ENCODE measurements around the gene CHDH.

Gene CHDH

DNA sequence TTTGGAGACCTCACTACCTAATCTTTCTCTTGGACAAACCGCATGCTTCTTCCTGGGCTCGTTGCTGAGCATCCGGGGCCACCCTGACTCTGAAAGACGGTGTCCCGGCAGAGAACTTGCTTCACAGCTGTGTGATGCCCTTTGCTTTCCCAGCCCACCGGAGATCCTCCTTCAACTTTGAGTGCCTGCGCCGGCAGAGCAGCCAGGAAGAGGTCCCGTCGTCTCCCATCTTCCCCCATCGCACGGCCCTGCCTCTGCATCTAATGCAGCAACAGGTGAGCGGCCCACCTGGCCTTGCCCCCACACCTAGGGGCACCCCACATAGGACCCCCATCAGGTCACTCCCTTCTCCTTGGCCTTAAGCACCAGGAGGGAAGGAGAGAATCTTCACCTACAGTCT lies 37.7 kb downstream of the CHDH start:
- no peak for DNase-seq (ENCODE audit: low spot score)

DNA sequence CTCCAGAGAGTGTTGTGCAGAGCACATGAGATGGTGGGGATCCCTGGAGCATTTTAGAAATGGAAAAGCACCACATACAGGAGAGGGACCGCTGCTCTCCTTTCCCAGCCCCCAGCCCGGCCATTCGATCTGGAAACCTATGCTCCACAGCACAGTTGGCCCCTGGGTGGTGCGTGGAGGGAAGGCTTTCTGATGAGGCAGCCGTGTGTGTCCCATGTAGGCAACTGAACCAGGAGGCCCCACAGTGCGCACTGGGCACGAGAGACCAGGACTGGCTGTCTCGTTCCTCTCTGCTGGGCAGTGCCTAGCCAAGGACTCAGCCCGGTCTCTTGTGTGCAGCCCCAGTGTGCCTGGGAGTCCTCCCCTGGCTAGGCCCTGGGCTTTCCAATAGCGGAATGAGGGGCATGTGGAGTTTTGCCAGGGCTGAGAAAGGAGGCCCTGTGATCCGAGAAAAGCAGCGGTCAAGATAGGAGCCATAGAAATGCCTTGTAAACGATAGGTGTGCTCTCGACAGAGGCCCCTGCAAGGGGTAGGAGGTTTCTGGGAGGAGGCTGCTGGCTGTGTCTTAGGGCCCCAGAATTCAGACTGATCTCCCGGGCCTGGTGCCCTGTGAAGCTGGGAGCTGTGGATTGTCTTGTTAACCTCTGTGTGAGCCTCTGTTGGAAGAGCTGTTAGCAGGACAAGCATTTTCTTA lies 39.0 kb downstream of the CHDH start:
- DNase-seq (ENCODE audit: low spot score) = no peak

DNA sequence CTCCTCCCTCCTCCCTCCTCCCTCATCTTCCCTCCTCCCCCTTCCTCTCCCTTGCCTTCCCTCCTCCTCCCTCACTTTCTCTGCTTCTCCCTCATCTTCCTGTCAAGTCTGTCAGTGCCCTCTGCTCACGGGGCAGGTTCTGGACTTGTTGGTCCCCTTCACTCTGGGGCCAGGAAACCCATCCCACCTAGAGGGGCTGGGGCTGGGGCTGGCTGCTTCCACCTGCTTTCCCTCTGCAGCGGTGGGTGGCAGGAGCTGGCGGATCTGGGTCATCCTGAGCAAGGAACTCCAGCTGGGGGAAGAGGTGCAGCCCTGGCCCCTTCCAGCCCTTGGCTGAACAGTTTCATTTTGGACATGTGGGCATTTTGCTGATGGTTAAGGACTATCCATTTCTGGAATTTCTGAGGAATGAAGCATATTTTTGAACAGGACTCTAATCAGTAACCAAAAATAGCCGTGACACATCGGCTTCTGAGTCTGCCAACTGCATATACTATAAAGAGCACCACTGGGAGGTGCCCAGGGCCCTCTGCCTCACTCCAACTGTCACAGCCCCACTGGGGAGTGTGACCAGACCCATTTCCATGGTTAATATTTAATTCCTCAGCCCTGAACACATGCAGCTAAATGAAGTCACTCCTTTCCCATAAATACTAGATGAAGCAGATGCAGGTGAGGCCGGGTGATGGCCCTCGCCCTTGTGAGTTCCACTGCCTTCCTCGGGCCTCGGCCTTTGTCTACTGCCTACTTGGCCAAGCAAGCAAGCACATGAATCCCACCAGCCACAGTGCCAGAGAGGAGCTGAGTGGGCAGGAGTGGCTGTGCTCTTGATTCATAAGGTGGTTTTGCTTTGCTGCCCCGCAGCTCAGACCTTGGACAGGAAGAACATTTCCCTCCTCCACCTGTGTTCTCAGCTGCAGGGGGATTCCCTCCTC lies 39.8 kb downstream of the CHDH start:
- no peak for DNase-seq (ENCODE audit: low spot score)

DNA sequence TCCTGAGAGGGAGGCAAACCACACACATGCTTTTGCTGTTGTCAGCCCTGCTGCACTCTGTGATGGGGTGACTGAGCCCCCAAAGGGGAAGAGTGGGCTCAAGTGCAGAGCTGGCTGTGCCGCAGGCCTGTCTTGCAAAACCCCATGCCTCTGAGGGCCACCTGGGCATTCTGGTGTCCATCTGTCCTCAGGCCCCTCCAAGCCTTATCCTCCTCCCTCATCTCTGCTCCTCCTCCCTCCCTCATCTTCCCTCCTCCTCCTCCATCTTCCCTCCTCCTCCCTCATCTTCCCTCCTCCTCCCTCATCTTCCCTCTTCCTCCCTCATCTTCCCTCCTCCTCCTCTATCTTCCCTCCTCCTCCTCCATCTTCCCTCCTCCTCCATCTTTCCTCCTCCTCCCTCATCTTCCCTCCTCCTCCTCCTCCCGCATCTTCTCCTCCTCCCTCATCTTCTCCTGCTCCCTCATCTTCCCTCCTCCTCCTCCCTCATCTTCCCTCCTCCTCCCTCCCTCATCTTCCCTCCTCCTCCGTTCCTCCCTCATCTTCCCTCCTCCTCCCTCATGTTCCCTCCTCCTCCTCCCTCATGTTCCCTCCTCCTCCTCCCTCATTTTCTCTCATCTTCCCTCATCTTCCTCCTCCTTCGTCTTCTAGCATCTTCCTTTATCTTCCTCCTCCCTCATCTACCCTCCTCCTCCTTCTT lies 40.6 kb downstream of the CHDH start:
- no peak for DNase-seq (ENCODE audit: low spot score)

DNA sequence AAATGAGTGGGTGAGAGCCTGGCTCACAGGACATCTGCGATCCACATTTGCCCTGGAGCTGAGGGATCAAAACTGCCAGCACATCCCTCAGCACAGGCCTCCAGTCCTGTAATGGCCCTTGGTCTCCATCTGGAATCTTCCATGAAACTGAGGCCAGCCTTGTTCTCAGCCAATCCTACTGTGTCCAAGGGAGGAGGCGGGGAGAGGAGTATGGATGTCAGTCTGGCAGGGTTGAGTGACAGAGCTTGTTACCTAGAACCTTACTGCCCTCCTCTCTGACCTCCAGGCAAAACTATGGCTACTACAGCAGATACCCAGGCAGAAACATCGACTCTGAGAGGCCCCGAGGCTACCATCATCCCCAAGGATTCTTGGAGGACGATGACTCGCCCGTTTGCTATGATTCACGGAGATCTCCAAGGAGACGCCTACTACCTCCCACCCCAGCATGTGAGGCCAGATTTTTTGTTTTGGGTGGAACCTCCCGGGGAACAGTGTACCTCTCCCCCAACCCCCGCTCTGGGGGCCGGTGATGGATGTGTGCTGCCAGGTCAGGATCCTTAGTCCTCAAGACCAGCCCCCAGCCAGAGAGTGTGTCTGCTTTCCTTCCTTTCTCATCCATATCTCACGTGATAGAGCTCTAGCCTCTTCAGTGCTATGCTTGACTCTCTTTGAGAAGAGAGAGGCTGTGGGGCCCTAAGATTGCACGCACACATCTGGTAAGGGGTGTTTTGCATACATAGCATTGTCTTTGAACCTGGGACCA lies 41.3 kb downstream of the CHDH start:
- no peak for DNase-seq (ENCODE audit: low spot score)

DNA sequence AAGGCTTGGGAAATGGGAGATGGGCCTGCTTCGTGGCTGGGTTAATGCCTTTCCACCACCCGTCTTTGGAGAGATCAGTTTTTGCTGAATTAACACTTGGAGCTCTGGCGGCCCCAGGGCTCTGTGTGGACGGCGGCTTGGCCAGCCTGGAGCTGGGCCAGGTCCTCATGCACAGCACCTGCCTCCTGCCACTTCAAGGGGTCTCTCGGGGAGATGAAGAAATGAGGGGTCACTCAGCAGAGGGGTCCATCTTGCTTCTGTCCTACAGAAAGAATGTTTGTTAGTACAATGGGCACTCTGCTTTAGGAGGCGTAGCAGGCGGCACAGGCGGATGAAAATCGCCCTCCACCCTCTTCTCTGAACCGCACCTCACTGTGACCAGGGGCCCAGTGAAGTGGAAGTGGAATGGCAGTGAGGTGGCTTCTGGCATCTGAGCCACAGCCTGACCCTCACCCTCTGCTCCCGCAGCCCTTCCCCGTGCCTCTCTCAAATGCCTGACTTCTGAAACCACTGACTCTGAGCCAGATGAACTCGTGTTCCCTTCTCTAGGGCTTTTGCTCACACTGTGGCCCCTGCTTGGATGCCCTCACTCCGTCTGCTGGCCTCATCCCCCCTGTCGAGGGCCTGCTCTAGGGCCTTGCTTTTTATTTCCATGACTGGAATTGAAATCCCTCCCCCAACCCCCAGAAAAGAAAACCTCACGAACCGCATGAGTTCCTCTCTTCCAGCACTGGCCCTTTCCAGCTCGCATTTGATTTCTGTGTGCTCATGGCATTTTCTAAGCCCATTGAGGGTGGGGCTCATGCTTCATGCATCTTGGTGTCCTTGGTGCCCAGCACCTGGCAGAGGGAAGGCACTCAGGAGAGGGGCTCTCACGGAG lies 42.2 kb downstream of the CHDH start:
- no peak for DNase-seq (ENCODE audit: low spot score)

DNA sequence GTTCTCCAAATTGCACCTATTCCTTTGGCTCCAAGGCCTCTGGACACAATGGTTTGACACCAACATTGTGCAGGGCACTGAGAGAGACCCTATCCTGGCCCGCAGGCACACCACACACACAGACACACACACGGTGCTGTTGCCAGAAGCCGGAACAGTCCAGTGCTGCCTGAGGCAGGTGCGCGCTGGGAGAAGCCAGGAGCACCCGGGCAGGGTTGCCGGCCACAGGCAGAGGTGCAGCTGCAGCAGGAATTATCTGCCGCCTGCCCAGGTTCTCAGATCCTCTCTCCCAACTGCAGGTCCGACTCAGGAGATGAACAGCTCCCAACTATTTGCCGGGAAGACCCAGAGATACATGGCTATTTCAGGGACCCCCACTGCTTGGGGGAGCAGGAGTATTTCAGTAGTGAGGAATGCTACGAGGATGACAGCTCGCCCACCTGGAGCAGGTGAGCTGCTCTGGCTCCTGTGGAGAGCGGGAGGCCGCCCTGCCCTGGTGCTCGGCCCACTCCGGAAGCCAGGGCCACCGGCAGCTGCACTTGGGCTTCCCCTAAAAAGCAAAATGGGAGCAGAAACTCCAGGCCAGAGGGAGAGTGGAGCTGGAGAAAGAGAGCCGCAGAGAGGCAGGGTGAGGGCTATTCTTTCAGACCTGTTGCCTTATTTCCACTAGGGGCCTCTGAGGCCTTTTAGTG lies 42.9 kb downstream of the CHDH start:
- no peak for DNase-seq (ENCODE audit: low spot score)

DNA sequence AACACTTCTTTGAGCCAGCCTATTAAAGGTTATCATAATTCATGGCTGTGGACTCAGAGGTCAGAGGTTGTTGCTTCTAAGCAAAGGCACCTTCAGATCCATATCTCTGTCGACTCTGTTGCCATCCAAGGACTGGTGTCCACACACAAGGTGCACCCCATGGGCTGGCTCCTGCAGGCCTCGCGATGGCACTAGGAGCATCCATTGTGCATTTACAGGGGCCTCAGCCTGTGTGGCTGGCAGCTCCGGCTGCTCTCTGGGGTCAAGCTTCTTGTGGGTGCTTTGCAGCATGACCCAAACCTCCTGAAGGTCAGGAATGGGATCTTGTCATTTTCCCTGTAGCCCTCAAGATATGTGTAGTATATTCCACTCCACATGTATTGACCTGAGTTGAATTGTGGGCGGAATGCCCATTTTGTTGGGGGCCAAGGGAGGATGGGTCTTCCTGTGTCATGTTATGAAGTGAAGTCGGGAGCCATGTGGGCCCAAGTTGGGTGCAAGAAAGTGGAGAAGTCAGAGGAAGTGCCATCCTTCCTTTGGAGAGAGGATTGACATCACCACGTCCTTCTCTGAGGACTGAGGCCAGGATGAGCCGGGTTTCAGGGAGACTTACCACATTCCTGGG lies 43.9 kb downstream of the CHDH start:
- DNase-seq (ENCODE audit: low spot score) = no peak

DNA sequence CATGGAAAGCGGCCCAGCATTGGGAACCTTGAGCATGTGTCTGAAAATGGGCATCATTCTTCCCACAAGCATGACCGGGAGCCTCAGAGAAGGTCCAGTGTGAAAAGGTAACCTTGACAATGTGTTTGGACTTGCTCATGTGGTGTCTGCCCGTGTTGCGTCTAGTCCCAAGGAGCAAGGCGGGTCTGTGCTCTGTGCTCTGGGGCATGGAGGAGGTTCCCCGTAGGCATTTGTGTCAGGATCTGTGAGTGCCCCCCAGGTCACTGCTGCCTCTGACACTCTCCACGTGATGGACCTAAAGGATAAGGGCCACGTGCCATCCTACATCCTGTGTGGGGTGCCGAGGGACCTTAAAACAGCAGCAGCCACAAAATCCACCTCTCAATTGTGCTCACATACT lies 44.9 kb downstream of the CHDH start:
- no peak for DNase-seq (ENCODE audit: low spot score)

DNA sequence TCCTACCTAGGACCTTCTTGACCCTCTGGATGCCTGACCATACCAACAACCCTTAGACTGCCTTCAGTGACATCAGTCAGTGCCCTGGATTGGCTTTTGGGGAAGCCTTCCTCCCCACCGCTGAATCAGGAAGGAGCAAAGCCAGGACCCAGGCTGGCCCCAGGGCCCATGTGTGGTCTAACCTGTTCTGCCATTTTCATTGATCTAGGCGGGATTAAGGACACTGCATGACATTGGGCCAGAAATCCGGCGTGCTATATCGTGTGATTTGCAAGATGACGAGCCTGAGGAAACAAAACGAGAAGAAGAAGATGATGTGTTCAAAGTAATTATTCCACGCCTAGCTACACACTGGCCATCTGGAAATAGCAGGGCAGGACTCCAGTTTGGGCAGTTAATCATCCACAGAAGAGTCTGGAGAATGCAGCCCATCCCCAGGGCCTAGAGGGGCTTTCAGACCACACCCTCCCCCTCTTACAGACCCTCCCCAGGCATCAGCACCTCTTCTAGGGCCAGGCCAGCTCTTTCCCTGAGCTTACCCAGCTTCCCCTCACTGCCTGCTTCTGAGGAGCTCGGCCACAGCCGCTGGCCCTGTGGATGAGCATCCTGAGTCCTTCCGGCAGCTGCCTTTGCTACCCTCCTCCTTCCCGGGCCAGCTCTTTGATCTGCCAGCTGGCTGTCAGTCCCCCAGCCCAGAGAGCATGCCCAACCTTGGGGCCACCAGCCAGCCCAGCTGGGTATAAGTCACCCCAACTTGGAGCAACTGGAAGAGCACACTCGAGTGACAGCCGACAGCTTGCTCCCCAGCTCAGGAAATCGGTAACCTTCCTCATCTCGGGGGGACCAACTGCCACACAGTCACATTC lies 45.9 kb downstream of the CHDH start:
- DNase-seq (ENCODE audit: low spot score) = no peak

DNA sequence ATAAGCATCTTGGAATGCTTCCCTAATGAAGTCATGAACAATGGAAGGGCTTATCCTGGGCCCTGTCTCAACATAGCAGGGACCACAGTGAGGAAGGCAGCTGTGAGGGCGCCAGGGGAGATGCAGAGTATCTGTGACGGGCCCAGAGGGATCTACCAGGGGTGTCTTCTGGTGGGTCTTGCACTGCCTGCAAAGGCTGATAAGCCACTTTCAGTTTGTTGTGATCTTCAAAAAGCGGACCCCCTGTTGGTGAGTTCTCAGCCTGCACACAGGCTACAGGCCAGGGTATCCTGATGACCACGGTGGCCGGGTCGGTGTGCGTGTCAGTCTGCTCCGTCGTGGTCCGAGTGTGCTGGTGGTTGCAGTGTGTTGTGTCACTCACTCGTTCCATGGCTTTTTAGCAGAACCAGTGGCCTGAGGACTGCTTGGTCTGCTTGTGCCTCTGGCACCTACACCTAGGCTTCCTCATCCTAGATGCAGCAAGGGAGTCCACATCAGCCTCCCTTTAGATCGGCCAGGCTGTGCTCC lies 46.8 kb downstream of the CHDH start:
- no peak for DNase-seq (ENCODE audit: low spot score)

DNA sequence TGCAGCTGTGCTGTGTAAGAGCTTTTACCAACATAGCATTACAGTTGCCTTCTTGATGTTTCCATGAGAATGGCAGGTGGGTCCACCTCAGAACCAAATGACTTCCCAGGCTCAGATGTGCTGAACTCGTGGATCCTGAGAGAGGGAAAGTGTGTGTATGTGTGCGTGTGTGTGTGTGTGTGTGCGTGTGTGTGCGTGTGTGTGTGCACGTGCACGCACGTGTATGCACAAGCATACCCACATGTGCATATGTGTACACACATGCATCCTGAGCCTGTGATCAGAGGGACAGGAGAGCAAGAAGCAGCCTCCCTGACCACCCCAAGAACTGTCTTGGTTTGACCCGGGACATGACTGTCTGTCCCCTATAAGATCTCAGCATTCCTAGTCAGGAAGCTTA lies 48.1 kb downstream of the CHDH start:
- DNase-seq (ENCODE audit: low spot score) = no peak

DNA sequence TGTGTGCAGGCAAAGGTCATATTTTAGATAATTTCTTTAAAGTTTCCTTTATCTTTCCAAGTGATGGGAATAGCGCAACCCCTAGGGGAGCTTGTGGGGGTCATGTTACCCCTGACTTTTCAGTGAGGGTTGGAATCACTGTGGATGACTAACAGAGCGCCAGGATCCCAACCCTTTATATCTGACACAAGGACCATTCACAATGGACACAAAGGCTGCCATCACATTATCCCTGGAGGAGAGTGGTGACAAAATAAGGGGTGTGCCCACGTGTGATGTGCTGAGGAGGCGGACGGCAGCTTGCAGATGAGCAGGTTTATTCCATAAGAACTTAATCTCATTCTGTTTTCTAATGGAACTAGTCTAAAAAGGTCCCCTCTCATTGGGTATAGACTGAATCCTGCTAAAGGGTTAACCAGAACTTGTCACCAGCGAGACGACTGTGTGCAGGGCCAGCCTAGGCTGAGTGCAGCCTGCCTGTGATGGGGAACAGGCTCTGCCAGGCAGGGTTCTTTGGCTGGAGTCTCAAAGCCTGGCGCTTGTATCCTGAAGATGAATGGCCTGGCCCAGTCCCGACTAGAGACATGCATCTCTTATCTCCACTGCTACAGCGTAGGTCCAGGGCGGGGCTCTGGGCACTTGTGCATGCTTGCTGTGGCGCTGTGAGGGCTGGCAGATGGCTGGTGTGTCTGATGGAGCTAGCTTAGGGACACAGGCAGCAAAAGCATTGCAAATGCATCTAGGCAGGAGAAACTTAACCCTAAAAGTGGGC lies 50.2 kb downstream of the CHDH start:
- peak; percentile 65 for DNase-seq (ENCODE audit: low spot score)

DNA sequence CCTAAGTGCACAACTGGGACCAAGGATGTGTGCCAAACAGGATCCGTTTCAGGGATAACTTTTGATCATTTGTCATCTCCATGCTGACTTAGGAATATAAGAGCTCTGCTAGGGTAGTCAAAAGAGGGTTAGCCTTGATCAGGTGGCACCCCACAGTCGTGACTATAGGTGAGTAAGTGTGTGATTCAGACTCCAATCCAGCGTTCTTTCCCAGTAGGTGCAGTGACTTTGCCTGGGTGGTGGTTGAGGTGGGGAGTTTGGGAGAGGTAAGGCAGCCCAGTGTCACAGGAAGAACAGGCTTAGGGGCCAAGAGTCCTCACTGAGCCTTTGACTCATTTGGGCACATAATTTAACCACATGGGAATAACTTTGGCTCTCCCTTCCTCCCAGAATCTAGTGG lies 51.0 kb downstream of the CHDH start:
- DNase-seq (ENCODE audit: low spot score) = no peak

DNA sequence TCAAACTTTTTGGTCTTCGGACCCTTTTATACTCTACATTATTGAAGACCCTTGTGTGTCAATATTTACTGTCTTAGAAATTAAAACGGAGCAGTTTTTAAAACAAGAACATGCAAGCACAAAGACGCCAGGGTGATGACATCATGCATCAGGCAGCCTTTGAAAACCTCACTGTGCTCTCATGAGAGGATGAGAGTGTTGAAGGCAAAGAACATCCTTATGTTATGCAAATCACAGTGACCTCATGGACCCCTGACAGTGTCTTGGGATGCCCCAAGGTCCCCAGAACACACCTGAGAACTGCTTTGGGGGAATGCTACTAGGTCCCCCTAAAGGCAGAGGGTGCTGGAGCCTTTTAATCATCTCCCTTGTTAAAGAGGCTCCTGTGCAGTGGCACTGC lies 51.6 kb downstream of the CHDH start:
- DNase-seq (ENCODE audit: low spot score) = no peak

DNA sequence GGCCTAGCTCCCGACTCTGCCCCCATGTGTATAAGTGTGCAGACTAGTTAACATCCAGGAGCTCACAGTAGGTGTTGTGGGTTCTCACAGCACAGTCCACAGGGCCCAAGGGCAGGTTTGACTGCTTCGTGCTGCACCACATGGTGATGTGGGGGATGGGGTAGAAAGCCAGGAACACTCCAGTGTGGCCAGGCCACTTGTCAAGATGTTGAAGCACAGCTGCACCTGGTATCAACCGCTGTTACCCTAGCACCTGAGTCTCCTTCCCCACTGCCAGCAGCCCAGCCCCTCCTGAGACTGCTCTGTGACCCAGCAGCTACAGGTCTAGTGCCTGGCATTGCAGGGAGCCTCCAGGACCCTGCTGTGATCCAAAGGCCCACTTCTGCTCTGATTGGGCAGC lies 53.4 kb downstream of the CHDH start:
- DNase-seq (ENCODE audit: low spot score) = no peak

DNA sequence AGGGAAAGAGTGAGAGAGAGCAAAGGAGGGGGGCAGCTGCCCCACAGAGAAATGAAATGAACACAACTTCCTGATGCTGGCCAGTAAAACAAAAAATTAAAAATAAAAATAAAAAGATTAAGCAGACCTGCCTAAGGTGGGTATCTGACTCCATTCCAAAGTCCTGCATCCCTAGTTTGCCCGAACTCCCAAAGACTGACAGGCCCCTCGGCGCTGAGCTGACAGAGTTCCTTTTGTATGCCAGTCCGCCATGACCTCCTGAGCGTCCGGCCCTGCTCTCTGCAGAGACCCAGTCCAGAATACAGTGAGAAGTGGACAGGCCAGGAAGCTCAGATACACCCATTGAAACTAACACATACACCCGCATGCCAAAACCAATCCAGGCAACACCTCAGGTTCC lies 54.9 kb downstream of the CHDH start:
- no peak for DNase-seq (ENCODE audit: low spot score)

DNA sequence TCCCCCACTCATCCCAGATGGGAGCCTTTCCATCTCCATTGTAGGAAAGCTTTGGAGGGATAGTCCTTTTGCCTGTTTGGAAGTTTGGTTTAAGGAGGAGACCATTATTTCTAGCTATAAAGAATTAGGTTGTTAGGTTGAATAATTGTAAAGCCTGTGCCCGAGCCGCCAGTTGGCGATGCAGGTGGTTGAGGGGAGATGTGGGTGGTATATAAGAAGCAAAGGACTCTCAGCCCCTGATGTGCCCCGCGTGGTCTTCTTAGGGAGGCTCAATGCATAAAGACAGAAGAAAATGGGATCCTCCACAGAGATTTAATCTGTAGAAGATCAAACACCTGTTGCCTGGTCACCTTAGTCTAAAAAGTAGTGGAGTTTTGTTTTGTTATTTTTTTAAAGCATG lies 55.7 kb downstream of the CHDH start:
- DNase-seq (ENCODE audit: low spot score) = no peak
